ENCODE results near the gene RGCC.

Gene RGCC

GRCh38 chr13:41459432-41460073, 2.2 kb downstream of the RGCC start:
- in situ Hi-C loops (cut with HindIII; ENCODE audit: low sequenced_read_pairs) = no loop called here

GRCh38 chr13:41460074-41460465, 2.7 kb downstream of the RGCC start:
- in situ Hi-C loops (cut with HindIII; ENCODE audit: low sequenced_read_pairs) = no loop called here
- no peak for DNase-seq (ENCODE audit: low read depth, low spot score)
- no peak overlapping the region for H3K4me3 ChIP-seq (ENCODE audit: low read depth, low read length)
- TF ChIP-seq CTCF (IDR thresholded peaks at IDR 0.05; ENCODE audit: low read depth, low read length) = no peak

More at GRCh38 chr13:41459432-41460073, 2.2 kb downstream of the RGCC start:
- no peak for TF ChIP-seq CTCF (IDR thresholded peaks at IDR 0.05; ENCODE audit: low read depth, low read length)
- peak overlapping the region; percentile 59 for H3K4me3 ChIP-seq (ENCODE audit: low read depth, low read length)
- peak; percentile 22 for DNase-seq (ENCODE audit: low read depth, low spot score)

GRCh38 chr13:41460930-41461329, 3.6 kb downstream of the RGCC start:
- H3K4me3 ChIP-seq (ENCODE audit: low read depth, low read length) = no peak overlapping the region
- TF ChIP-seq CTCF (IDR thresholded peaks at IDR 0.05; ENCODE audit: low read depth, low read length) = no peak
- in situ Hi-C loops (cut with HindIII; ENCODE audit: low sequenced_read_pairs) = no loop called here
- DNase-seq (ENCODE audit: low read depth, low spot score) = no peak

- no peak overlapping the region for H3K4me3 ChIP-seq (ENCODE audit: low read depth, low read length)
Measured at GRCh38 chr13:41461527-41462139, 4.3 kb downstream of the RGCC start.

GRCh38 chr13:41462427-41462826, 5.1 kb downstream of the RGCC start:
- no peak overlapping the region for H3K4me3 ChIP-seq (ENCODE audit: low read depth, low read length)
- DNase-seq (ENCODE audit: low read depth, low spot score) = no peak
- TF ChIP-seq CTCF (IDR thresholded peaks at IDR 0.05; ENCODE audit: low read depth, low read length) = no peak
- in situ Hi-C loops (cut with HindIII; ENCODE audit: low sequenced_read_pairs) = no loop called here

More at GRCh38 chr13:41461527-41462139, 4.3 kb downstream of the RGCC start:
- TF ChIP-seq CTCF (IDR thresholded peaks at IDR 0.05; ENCODE audit: low read depth, low read length) = no peak
- in situ Hi-C loops (cut with HindIII; ENCODE audit: low sequenced_read_pairs) = no loop called here
- no peak for DNase-seq (ENCODE audit: low read depth, low spot score)

- TF ChIP-seq CTCF (IDR thresholded peaks at IDR 0.05; ENCODE audit: low read depth, low read length) = no peak
- in situ Hi-C loops (cut with HindIII; ENCODE audit: low sequenced_read_pairs) = no loop called here
- H3K4me3 ChIP-seq (ENCODE audit: low read depth, low read length) = no peak overlapping the region
- no peak for DNase-seq (ENCODE audit: low read depth, low spot score)
Measured at GRCh38 chr13:41463838-41464602, 6.7 kb downstream of the RGCC start.
